HUDEP-2 (cell line): ENCODE measurements around the gene CDC42BPA.
"Not testable (repeated sequence)": the region's sequence is repeated elsewhere in the genome, so short reads cannot be mapped to it uniquely, and the experiment has no call there.

ENCODE experiments used
- DNase-seq, 76 experiments: peaks; one replicate each; lab custom pipeline; 2025; ENCODE audit not compliant: unreplicated experiment in 76 of 76; lab: John Stamatoyannopoulos, UW

Gene CDC42BPA

GRCh38 chr1:227265891-227266290, 52.4 kb downstream of the CDC42BPA start:
- no peak for DNase-seq

GRCh38 chr1:227263869-227264268, 54.4 kb downstream of the CDC42BPA start:
- no peak for DNase-seq

GRCh38 chr1:227261501-227261900, 56.8 kb downstream of the CDC42BPA start:
- DNase-seq, result no peak

- peak in 37 of 76 experiments; percentile 17 to 86 (median 57) for DNase-seq
These were observed 57.9 kb downstream of the CDC42BPA start for GRCh38 chr1:227260433-227260832.

GRCh38 chr1:227257964-227258363, 60.3 kb downstream of the CDC42BPA start:
- DNase-seq, result peak in 6 of 76 experiments; percentile 6 to 25 (median 14)

- DNase-seq, result peak in 1 of 76 experiments; percentile 20
These were observed 63.1 kb downstream of the CDC42BPA start for GRCh38 chr1:227255086-227255732.

- DNase-seq, result no peak
These were observed 65.2 kb downstream of the CDC42BPA start for GRCh38 chr1:227253065-227253464.

GRCh38 chr1:227245613-227246320, 72.5 kb downstream of the CDC42BPA start:
- DNase-seq, result no peak

GRCh38 chr1:227244339-227245118, 73.8 kb downstream of the CDC42BPA start:
- no peak for DNase-seq

- DNase-seq, result no peak
These were observed 75.2 kb downstream of the CDC42BPA start for GRCh38 chr1:227242811-227243682.

- DNase-seq, result no peak
These were observed 77.3 kb downstream of the CDC42BPA start for GRCh38 chr1:227240983-227241382.

- peak in 59 of 76 experiments; percentile 9 to 80 (median 44) for DNase-seq
These were observed 83.3 kb downstream of the CDC42BPA start for GRCh38 chr1:227234998-227235405.

GRCh38 chr1:227231128-227231527, 87.2 kb downstream of the CDC42BPA start:
- not testable (repeated sequence) for DNase-seq

- DNase-seq, result no peak
These were observed 90.1 kb downstream of the CDC42BPA start for GRCh38 chr1:227228201-227228600.

GRCh38 chr1:227227761-227228160, 90.5 kb downstream of the CDC42BPA start:
- no peak for DNase-seq

- DNase-seq, result peak in 6 of 76 experiments; percentile 7 to 47 (median 30)
These were observed 92.5 kb downstream of the CDC42BPA start for GRCh38 chr1:227225715-227226346.

GRCh38 chr1:227223171-227223806, 95.0 kb downstream of the CDC42BPA start:
- peak in 2 of 76 experiments; percentile 3 to 13 for DNase-seq

- peak in 7 of 76 experiments; percentile 4 to 14 (median 9) for DNase-seq
These were observed 98.5 kb downstream of the CDC42BPA start for GRCh38 chr1:227219715-227220292.
